Inflammatory macrophage treated with lipopolysaccharide for 1 hour (primary cell): ENCODE data around the gene RASAL3.

Experiments used
- DNase-seq, 2 donors: peaks; one replicate each; pipeline ENCODE4 v3.0.0-alpha.2; 2020 to 2022

The RASAL3 gene

GRCh38 chr19:15471639-15472101 lies 7.3 kb upstream of the RASAL3 start:
- no peak for DNase-seq

GRCh38 chr19:15469513-15470297 lies 5.4 kb upstream of the RASAL3 start:
- DNase-seq: peak in 1 of 2 donors; percentile 39

- no peak for DNase-seq
Measured at GRCh38 chr19:15468675-15469512, 4.5 kb upstream of the RASAL3 start.

GRCh38 chr19:15467734-15468214 lies 3.4 kb upstream of the RASAL3 start:
- DNase-seq: no peak

GRCh38 chr19:15466851-15467733 lies 2.7 kb upstream of the RASAL3 start:
- peak in 1 of 2 donors; percentile 5 for DNase-seq

GRCh38 chr19:15463861-15464371 lies 428 bp downstream of the RASAL3 start:
- DNase-seq: peak in 1 of 2 donors; percentile 26

- no peak for DNase-seq
Measured at GRCh38 chr19:15461694-15462093, 2.6 kb downstream of the RASAL3 start.

- no peak for DNase-seq
Measured at GRCh38 chr19:15457701-15458484, 6.5 kb downstream of the RASAL3 start.

GRCh38 chr19:15456871-15457700 lies 7.3 kb downstream of the RASAL3 start:
- DNase-seq: no peak

GRCh38 chr19:15456441-15456840 lies 7.9 kb downstream of the RASAL3 start:
- no peak for DNase-seq

- no peak for DNase-seq
Measured at GRCh38 chr19:15455996-15456395, 8.3 kb downstream of the RASAL3 start.

- no peak for DNase-seq
Measured at GRCh38 chr19:15453906-15454860, 10.2 kb downstream of the RASAL3 start.

GRCh38 chr19:15453091-15453578 lies 11.2 kb downstream of the RASAL3 start:
- DNase-seq: no peak

- peak in 1 of 2 donors; percentile 54 for DNase-seq
Measured at GRCh38 chr19:15452111-15453047, 12.0 kb downstream of the RASAL3 start.

- no peak for DNase-seq
Measured at GRCh38 chr19:15450528-15450890, 13.8 kb downstream of the RASAL3 start.

GRCh38 chr19:15449620-15450527 lies 14.5 kb downstream of the RASAL3 start, which contains the start of gene WIZ:
TSS of gene WIZ (minus strand) at chr19:15449956. CDS start at chr19:15448307, 1,649 bp downstream.
- peak; percentile 57 to 73 for DNase-seq
